HEK293 (cell line): Measurements from ENCODE around the gene SLC7A14.

Source experiments
- CTCF ChIP-seq: fragments of 450-650 bp; formaldehyde crosslinking; IDR thresholded peaks from 2 replicates; pipeline ENCODE4 v1.5.1; 2016; ENCODE audit warnings: missing biosample characterization, missing genetic modification characterization
- KLF10 ChIP-seq: fragments of 450-650 bp; IDR thresholded peaks from 2 replicates; pipeline ENCODE4 v1.5.1; 2018; ENCODE audit warnings: missing biosample characterization, mild to moderate bottlenecking, missing genetic modification characterization
- PRDM1 ChIP-seq: fragments of 450-650 bp; formaldehyde crosslinking; IDR thresholded peaks from 2 replicates; pipeline ENCODE4; 2016; ENCODE audit warnings: missing biosample characterization, missing genetic modification characterization
- PRDM2 ChIP-seq: fragments of 450-650 bp; formaldehyde crosslinking; IDR thresholded peaks from 2 replicates; pipeline ENCODE4 v1.5.1; 2016; ENCODE audit warnings: missing biosample characterization, missing genetic modification characterization, borderline replicate concordance
- ZEB2 ChIP-seq: fragments of 450-650 bp; formaldehyde crosslinking; IDR thresholded peaks from 2 replicates; pipeline ENCODE4 v1.5.1; 2016; ENCODE audit warnings: missing biosample characterization, missing genetic modification characterization
- ZNF157 ChIP-seq: fragments of 450-650 bp; formaldehyde crosslinking; IDR thresholded peaks from 2 replicates; pipeline ENCODE4 v1.5.1; 2016; ENCODE audit warnings: missing biosample characterization, missing genetic modification characterization
- ZNF221 ChIP-seq: fragments of 450-650 bp; formaldehyde crosslinking; IDR thresholded peaks from 2 replicates; pipeline ENCODE4 v1.5.1; 2017; ENCODE audit warnings: missing biosample characterization, missing genetic modification characterization, borderline replicate concordance
- ZNF24 ChIP-seq: fragments of 450-650 bp; formaldehyde crosslinking; IDR thresholded peaks from 2 replicates; pipeline ENCODE4 v1.5.1; 2016; ENCODE audit warnings: missing biosample characterization, missing genetic modification characterization
- ZNF335 ChIP-seq: fragments of 450-650 bp; formaldehyde crosslinking; conservative IDR thresholded peaks from 2 replicates; pipeline ENCODE4 v1.5.1; 2016; ENCODE audit warnings: missing biosample characterization, missing genetic modification characterization
- ZNF433 ChIP-seq: fragments of 450-650 bp; formaldehyde crosslinking; IDR thresholded peaks from 2 replicates; pipeline ENCODE4 v1.5.1; 2016; ENCODE audit warnings: missing biosample characterization, missing genetic modification characterization, low read depth
- ZNF529 ChIP-seq: fragments of 450-650 bp; formaldehyde crosslinking; IDR thresholded peaks from 2 replicates; pipeline ENCODE4 v1.5.1; 2017; ENCODE audit warnings: missing genetic modification characterization, missing biosample characterization; ENCODE audit not compliant: insufficient replicate concordance
- ZNF785 ChIP-seq: fragments of 450-650 bp; formaldehyde crosslinking; IDR thresholded peaks from 2 replicates; pipeline ENCODE4 v1.5.1; 2016; ENCODE audit warnings: missing biosample characterization, missing genetic modification characterization
- ZNF792 ChIP-seq: fragments of 450-650 bp; formaldehyde crosslinking; IDR thresholded peaks from 2 replicates; pipeline ENCODE4 v1.5.1; 2016; ENCODE audit warnings: missing biosample characterization, missing genetic modification characterization

GRCh38 chr3:170605490-170605889 lies 19.6 kb upstream of the SLC7A14 start:
- TF ChIP-seq CTCF (tag by site-specific recombination) (no peak), ZNF335 (tag by site-specific recombination) (no peak), ZNF157 (tag by site-specific recombination) (no peak), ZNF433 (tag by site-specific recombination) (no peak), ZNF221 (tag by site-specific recombination) (no peak), KLF10 (tag by site-specific recombination) (no peak), PRDM2 (tag by site-specific recombination) (no peak), ZNF529 (tag by site-specific recombination) (no peak), ZNF792 (no peak), ZNF785 (tag by site-specific recombination) (no peak), ZEB2 (tag by site-specific recombination) (no peak), PRDM1 (tag by site-specific recombination) (no peak), ZNF24 (no peak)
